Stomach (tissue), 4 donors: ENCODE data around the gene TYK2.
A peak's percentile ranks its signal among the peaks of the same experiment; 100 is the strongest.

ENCODE experiments used
- CTCF ChIP-seq, 7 experiments: fragments of 450-650 bp in 4 of 7; fragments of 200-600 bp in 3 of 7; sonication (generic) in 3 of 7; IDR thresholded peaks; one replicate each; pipeline ENCODE4 v1.5.1; 2016 to 2019; ENCODE audit warnings: antibody characterized with exemption in 7 of 7, control low read depth in 2 of 7, mild to moderate bottlenecking in 1 of 7
- EP300 ChIP-seq: sonication (generic); formaldehyde crosslinking; IDR thresholded peaks from one replicate; pipeline ENCODE4 v1.6.1; 2017; ENCODE audit warnings: antibody characterized with exemption

DNA sequence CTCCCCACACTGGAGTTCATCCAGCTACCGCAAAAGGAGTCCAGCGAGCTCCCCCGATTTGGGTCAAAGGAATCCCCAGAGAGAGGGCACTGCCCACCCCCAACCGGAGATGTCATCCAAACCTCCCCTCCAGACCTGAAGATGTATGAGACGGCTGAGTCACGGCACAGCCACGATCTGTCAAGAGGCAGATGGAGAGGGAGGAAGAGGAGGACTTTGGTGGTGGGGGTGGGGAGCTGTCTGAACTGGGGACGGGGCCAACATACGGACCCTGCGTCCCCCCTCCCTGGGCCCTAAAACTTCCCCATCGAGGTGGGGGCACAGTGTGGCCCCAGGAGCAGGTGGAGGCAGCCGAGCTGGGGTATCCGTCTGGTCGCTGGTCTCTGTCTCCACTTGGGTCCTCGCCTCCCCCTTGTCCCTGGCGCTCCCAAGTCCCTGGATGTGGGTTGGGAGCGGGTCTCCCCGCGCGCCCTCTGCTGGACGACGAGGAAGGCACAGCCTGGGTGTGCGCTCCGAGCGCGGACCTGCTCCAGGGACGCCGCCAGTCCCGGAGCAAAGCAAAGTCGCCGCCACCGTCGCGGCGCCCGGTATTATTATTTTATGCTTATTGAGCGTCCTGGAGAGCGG, 43.8 kb upstream of the TYK2 start:
- TF ChIP-seq CTCF (IDR thresholded peaks at IDR 0.05) (peak in 5 of 7 experiments; percentile 81 to 96 (median 92)), EP300 (no peak)
